Ectodermal cell (in vitro differentiated cells): ENCODE results near the gene CERS6.
"Not testable (repeated sequence)": the region's sequence is repeated elsewhere in the genome, so short reads cannot be mapped to it uniquely, and the experiment has no call there.

Source experiments
- H3K27ac ChIP-seq: 2 replicates; pipeline ENCODE4 v1.7.0; 2013; ENCODE audit warnings: mild to moderate bottlenecking, low read depth, low read length; ENCODE audit not compliant: insufficient read depth, poor library complexity, severe bottlenecking
- H3K27me3 ChIP-seq: 2 replicates; pipeline ENCODE4 v1.7.0; 2013; ENCODE audit warnings: mild to moderate bottlenecking, low read length; ENCODE audit not compliant: insufficient read depth, control insufficient read depth, poor library complexity, severe bottlenecking
- H3K36me3 ChIP-seq: one replicate; pipeline ENCODE4 v1.7.0; 2013; ENCODE audit warnings: low read length; ENCODE audit not compliant: control insufficient read depth, insufficient read depth
- H3K4me1 ChIP-seq: one replicate; pipeline ENCODE4 v1.7.0; 2013; ENCODE audit warnings: low read length; ENCODE audit not compliant: control insufficient read depth, insufficient read depth
- H3K4me3 ChIP-seq: 2 replicates; pipeline ENCODE4 v1.7.0; 2013; ENCODE audit warnings: low read depth, low read length, control low read depth; ENCODE audit not compliant: insufficient read depth
- H3K9me3 ChIP-seq: 2 replicates; pipeline ENCODE4 v1.7.0; 2013; ENCODE audit warnings: mild to moderate bottlenecking, low read length, moderate library complexity; ENCODE audit not compliant: control insufficient read depth
- WGBS, 2 experiments: methylation state at CpG; one replicate each; pipeline ENCODE4 v1.1.7; 2013; ENCODE audit warnings: missing lambda C conversion rate in 2 of 2; 5-methylcytosine and 5-hydroxymethylcytosine counted together

Gene CERS6

GRCh38 chr2:168660870-168661862 lies 205.1 kb downstream of the CERS6 start:
- Histone ChIP-seq H3K27ac (peak overlapping the region; percentile 45), H3K4me1 (peaks cover 19% of the 10 kb centered on the region), H3K36me3 (no peaks in the 10 kb centered on the region), H3K9me3 (no peaks in the 10 kb centered on the region), H3K27me3 (no peaks in the 10 kb centered on the region), H3K4me3 (no peak overlapping the region)
- WGBS, 2 experiments = 30 to 44% methylated on average over 5 to 8 of the region's 9 CpGs

- Histone ChIP-seq H3K9me3 (no peaks in the 10 kb centered on the region), H3K4me1 (peaks cover 23% of the 10 kb centered on the region), H3K36me3 (no peaks in the 10 kb centered on the region), H3K4me3 (no peak overlapping the region), H3K27ac (no peak overlapping the region), H3K27me3 (no peaks in the 10 kb centered on the region)
- 58 to 82% methylated on average over 2 to 3 of the region's 3 CpGs for WGBS, 2 experiments
Measured at GRCh38 chr2:168661863-168662256, 205.8 kb downstream of the CERS6 start.

GRCh38 chr2:168662651-168663208 lies 206.7 kb downstream of the CERS6 start:
- H3K27me3 ChIP-seq = no peaks in the 10 kb centered on the region
- peaks cover 28% of the 10 kb centered on the region for H3K4me1 ChIP-seq
- H3K36me3 ChIP-seq = no peaks in the 10 kb centered on the region
- H3K9me3 ChIP-seq = no peaks in the 10 kb centered on the region
- no peak overlapping the region for H3K4me3 ChIP-seq
- no peak overlapping the region for H3K27ac ChIP-seq
- WGBS, 2 experiments = 77% methylated on average over 7 of the region's 7 CpGs

- peaks cover 28% of the 10 kb centered on the region for H3K4me1 ChIP-seq
- WGBS, 2 experiments = 78 to 89% methylated on average over 3 of the region's 3 CpGs
Measured at GRCh38 chr2:168663993-168664392, 207.9 kb downstream of the CERS6 start.

GRCh38 chr2:168664715-168665114 lies 208.6 kb downstream of the CERS6 start:
- not testable (repeated sequence) for H3K27ac ChIP-seq, H3K36me3 ChIP-seq, H3K4me3 ChIP-seq, H3K27me3 ChIP-seq, H3K9me3 ChIP-seq
- WGBS, 2 experiments = 85 to 95% methylated on average over 3 of the region's 3 CpGs
- H3K4me1 ChIP-seq = peaks cover 28% of the 10 kb centered on the region

More at GRCh38 chr2:168663993-168664392, 207.9 kb downstream of the CERS6 start:
- no peaks in the 10 kb centered on the region for H3K27me3 ChIP-seq
- no peak overlapping the region for H3K27ac ChIP-seq
- no peak overlapping the region for H3K4me3 ChIP-seq
- no peaks in the 10 kb centered on the region for H3K9me3 ChIP-seq
- H3K36me3 ChIP-seq = no peaks in the 10 kb centered on the region

- no peaks in the 10 kb centered on the region for H3K9me3 ChIP-seq
- no peak overlapping the region for H3K27ac ChIP-seq
- peaks cover 18% of the 10 kb centered on the region for H3K4me1 ChIP-seq
- no peaks in the 10 kb centered on the region for H3K27me3 ChIP-seq
- no peak overlapping the region for H3K4me3 ChIP-seq
- 92 to 100% methylated on average over 1 of the region's 1 CpG for WGBS, 2 experiments
- no peaks in the 10 kb centered on the region for H3K36me3 ChIP-seq
Measured at GRCh38 chr2:168666339-168666738, 210.3 kb downstream of the CERS6 start.

GRCh38 chr2:168667156-168667555 lies 211.1 kb downstream of the CERS6 start:
- WGBS, 2 experiments = 56 to 60% methylated on average over 3 of the region's 3 CpGs
- no peaks in the 10 kb centered on the region for H3K27me3 ChIP-seq
- H3K9me3 ChIP-seq = no peaks in the 10 kb centered on the region
- H3K27ac ChIP-seq = no peak overlapping the region
- H3K4me3 ChIP-seq = no peak overlapping the region
- no peaks in the 10 kb centered on the region for H3K36me3 ChIP-seq
- peaks cover 14% of the 10 kb centered on the region for H3K4me1 ChIP-seq

GRCh38 chr2:168669151-168669550 lies 213.1 kb downstream of the CERS6 start:
- Histone ChIP-seq H3K27ac (no peak overlapping the region), H3K4me1 (peaks cover 9% of the 10 kb centered on the region), H3K27me3 (no peaks in the 10 kb centered on the region), H3K9me3 (no peaks in the 10 kb centered on the region), H3K36me3 (no peaks in the 10 kb centered on the region), H3K4me3 (no peak overlapping the region)

- 83 to 89% methylated on average over 1 of the region's 1 CpG for WGBS, 2 experiments
- H3K27me3 ChIP-seq = no peaks in the 10 kb centered on the region
- H3K4me1 ChIP-seq = peaks cover 9% of the 10 kb centered on the region
- no peak overlapping the region for H3K27ac ChIP-seq
- H3K36me3 ChIP-seq = no peaks in the 10 kb centered on the region
- no peaks in the 10 kb centered on the region for H3K9me3 ChIP-seq
- H3K4me3 ChIP-seq = no peak overlapping the region
Measured at GRCh38 chr2:168670478-168670877, 214.4 kb downstream of the CERS6 start.

- WGBS, 2 experiments = 95 to 100% methylated on average over 1 to 2 of the region's 2 CpGs
- no peak overlapping the region for H3K4me3 ChIP-seq
- H3K27ac ChIP-seq = no peak overlapping the region
Measured at GRCh38 chr2:168671932-168672331, 215.9 kb downstream of the CERS6 start.

More at GRCh38 chr2:168671932-168672331, 215.9 kb downstream of the CERS6 start:
- no peaks in the 10 kb centered on the region for H3K36me3 ChIP-seq
- peaks cover 4% of the 10 kb centered on the region for H3K4me1 ChIP-seq
- no peaks in the 10 kb centered on the region for H3K27me3 ChIP-seq
- H3K9me3 ChIP-seq = no peaks in the 10 kb centered on the region
